Liver (tissue), 3 donors: ENCODE measurements around the gene DOC2B.

ENCODE experiments used
- TF ChIP-seq, protein P1 (sequence below): fragments of 150-350 bp; IDR thresholded peaks from 2 replicates; pipeline ENCODE4 v1.5.1; 2017; ENCODE audit warnings: improper control_type of control experiment, low read depth, low read length; ENCODE audit not compliant: missing input control
- TF ChIP-seq, protein P2 (sequence below): IDR thresholded peaks from 2 replicates; pipeline ENCODE4 v1.6.1; 2016; ENCODE audit warnings: antibody characterized with exemption, mild to moderate bottlenecking
- TF ChIP-seq, protein P3 (sequence below): IDR thresholded peaks from 2 replicates; pipeline ENCODE4 v1.6.1; 2016; ENCODE audit warnings: antibody characterized with exemption
- TF ChIP-seq, protein P4 (sequence below): IDR thresholded peaks from 2 replicates; pipeline ENCODE4 v1.6.1; 2016; ENCODE audit warnings: antibody characterized with exemption
- donor health status: healthy.
- donor health status: healthy.

DNA sequence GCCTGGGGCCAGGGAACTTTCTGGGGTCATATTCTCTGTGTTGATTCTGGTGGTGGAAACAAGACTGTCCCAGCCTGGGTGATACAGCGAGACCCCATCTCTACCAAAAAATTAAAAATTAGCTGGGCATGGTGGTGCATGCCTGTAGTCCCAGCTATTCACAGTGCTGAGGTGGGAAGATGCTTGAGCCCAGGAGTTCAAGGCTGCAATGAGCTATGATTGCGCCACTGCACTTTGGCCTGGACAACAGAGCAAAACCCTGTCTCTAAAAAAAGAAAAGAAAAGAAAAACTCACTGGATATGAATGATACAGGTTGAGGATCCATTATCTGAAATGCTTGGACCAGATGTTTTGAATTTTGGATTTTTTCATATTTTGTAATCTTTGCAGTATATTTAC lies 30.4 kb downstream of the DOC2B start:
- TF ChIP-seq, protein P1, sequence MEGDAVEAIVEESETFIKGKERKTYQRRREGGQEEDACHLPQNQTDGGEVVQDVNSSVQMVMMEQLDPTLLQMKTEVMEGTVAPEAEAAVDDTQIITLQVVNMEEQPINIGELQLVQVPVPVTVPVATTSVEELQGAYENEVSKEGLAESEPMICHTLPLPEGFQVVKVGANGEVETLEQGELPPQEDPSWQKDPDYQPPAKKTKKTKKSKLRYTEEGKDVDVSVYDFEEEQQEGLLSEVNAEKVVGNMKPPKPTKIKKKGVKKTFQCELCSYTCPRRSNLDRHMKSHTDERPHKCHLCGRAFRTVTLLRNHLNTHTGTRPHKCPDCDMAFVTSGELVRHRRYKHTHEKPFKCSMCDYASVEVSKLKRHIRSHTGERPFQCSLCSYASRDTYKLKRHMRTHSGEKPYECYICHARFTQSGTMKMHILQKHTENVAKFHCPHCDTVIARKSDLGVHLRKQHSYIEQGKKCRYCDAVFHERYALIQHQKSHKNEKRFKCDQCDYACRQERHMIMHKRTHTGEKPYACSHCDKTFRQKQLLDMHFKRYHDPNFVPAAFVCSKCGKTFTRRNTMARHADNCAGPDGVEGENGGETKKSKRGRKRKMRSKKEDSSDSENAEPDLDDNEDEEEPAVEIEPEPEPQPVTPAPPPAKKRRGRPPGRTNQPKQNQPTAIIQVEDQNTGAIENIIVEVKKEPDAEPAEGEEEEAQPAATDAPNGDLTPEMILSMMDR, result no peak
- TF ChIP-seq, protein P2, sequence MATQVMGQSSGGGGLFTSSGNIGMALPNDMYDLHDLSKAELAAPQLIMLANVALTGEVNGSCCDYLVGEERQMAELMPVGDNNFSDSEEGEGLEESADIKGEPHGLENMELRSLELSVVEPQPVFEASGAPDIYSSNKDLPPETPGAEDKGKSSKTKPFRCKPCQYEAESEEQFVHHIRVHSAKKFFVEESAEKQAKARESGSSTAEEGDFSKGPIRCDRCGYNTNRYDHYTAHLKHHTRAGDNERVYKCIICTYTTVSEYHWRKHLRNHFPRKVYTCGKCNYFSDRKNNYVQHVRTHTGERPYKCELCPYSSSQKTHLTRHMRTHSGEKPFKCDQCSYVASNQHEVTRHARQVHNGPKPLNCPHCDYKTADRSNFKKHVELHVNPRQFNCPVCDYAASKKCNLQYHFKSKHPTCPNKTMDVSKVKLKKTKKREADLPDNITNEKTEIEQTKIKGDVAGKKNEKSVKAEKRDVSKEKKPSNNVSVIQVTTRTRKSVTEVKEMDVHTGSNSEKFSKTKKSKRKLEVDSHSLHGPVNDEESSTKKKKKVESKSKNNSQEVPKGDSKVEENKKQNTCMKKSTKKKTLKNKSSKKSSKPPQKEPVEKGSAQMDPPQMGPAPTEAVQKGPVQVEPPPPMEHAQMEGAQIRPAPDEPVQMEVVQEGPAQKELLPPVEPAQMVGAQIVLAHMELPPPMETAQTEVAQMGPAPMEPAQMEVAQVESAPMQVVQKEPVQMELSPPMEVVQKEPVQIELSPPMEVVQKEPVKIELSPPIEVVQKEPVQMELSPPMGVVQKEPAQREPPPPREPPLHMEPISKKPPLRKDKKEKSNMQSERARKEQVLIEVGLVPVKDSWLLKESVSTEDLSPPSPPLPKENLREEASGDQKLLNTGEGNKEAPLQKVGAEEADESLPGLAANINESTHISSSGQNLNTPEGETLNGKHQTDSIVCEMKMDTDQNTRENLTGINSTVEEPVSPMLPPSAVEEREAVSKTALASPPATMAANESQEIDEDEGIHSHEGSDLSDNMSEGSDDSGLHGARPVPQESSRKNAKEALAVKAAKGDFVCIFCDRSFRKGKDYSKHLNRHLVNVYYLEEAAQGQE, result peak; percentile 40
- TF ChIP-seq, protein P3, sequence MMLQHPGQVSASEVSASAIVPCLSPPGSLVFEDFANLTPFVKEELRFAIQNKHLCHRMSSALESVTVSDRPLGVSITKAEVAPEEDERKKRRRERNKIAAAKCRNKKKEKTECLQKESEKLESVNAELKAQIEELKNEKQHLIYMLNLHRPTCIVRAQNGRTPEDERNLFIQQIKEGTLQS, result no peak
- TF ChIP-seq, protein P4, sequence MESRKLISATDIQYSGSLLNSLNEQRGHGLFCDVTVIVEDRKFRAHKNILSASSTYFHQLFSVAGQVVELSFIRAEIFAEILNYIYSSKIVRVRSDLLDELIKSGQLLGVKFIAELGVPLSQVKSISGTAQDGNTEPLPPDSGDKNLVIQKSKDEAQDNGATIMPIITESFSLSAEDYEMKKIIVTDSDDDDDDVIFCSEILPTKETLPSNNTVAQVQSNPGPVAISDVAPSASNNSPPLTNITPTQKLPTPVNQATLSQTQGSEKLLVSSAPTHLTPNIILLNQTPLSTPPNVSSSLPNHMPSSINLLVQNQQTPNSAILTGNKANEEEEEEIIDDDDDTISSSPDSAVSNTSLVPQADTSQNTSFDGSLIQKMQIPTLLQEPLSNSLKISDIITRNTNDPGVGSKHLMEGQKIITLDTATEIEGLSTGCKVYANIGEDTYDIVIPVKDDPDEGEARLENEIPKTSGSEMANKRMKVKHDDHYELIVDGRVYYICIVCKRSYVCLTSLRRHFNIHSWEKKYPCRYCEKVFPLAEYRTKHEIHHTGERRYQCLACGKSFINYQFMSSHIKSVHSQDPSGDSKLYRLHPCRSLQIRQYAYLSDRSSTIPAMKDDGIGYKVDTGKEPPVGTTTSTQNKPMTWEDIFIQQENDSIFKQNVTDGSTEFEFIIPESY, result no peak
